Measurements from ENCODE around the gene ARHGAP40. TPM values are rescaled to one million over a fixed set of nuclear protein-coding genes. Genes with fewer than 3 reads are reported as not detected.

Gene ARHGAP40
- total and polyA plus RNA-seq, 9 of the 15 experiments (the other 6 are each of a cell fraction or from before 2014, with no cell fraction given) = not detected

DNA sequence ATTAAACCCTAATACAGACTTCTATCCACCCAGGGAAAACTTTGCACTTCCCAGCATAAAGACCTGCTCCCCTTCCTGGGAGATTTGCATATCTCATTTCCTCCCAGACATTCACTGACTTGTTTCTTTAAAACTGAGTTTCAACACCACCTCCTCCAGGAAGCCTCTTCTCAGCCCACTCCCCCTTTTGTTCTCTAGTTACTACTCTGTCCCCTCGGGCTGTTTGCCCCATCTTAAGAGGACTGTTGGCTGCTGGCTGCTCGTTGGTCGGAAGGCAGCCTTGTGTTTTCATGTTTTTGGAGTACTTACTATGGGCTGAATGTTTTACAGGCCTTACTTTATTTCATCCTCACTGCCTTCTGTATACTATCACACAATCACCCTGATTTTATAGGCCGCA lies 6.6 kb downstream of the ARHGAP40 start:
- DNase-seq (ENCODE audit: extremely low read depth in 1 of 4, low spot score in 3 of 4) (no peak), FAIRE-seq (no peak), ATAC-seq (no peak)
- Histone ChIP-seq H3K27me3 (ENCODE audit: control insufficient read depth in 2 of 2, insufficient read depth in 2 of 2, low read length in 2 of 2) (peaks cover 12 to 37% of the 10 kb centered on the region in 2 experiments), H3K9ac (ENCODE audit: insufficient read depth in 1 of 2, low read depth in 2 of 2, low read length in 2 of 2) (no peak overlapping the region), H2AFZ (ENCODE audit: low read depth, low read length) (no peak overlapping the region), H3K79me2 (ENCODE audit: control insufficient read depth, insufficient read depth, low read length) (no peaks in the 10 kb centered on the region), H3K36me3 (ENCODE audit: control insufficient read depth, insufficient read depth, low read length) (no peaks in the 10 kb centered on the region), H3K4me2 (ENCODE audit: insufficient read depth, low read length) (no peak overlapping the region), H3K4me3 (no peak overlapping the region), H3K9me3 (replicated peaks; ENCODE audit: control insufficient read depth, insufficient read depth, low read depth, low read length) (no peaks in the 10 kb centered on the region), H3K9me1 (ENCODE audit: control insufficient read depth, insufficient read depth, low read length) (no peaks in the 10 kb centered on the region), H3K27ac (ENCODE audit: extremely low read depth, low read depth, low read length) (no peak overlapping the region), H4K20me1 (replicated peaks; ENCODE audit: control insufficient read depth, insufficient read depth, low read length) (no peaks in the 10 kb centered on the region), H3K4me1 (replicated peaks in 1 of 2; ENCODE audit: control insufficient read depth in 2 of 2, insufficient read depth in 2 of 2, low read length in 2 of 2) (no peaks in the 10 kb centered on the region)
- intact Hi-C loops (cut with micrococcal nuclease) = no loop called here
- BruUV-seq (replicated peaks) = no TSS peak
- 14% methylated on average over 4 of the region's 4 CpGs for WGBS (ENCODE audit: insufficient coverage, low coverage, missing lambda C conversion rate)
- POLR2A ChIA-PET = no interaction called here
- CTCF ChIA-PET (ENCODE audit: low intra/inter-chr PET ratio) = no interaction called here
- in situ Hi-C loops (cut with MboI) = no loop called here
- TF ChIP-seq MAZ (CRISPR knock-in tag; conservative IDR thresholded peaks at IDR 0.05 in 1 of 2, IDR thresholded peaks at IDR 0.05 in 1 of 2) (no peak), ZNF263 (CRISPR knock-in tag; IDR thresholded peaks at IDR 0.05; ENCODE audit: borderline replicate concordance) (no peak), ZNF584 (CRISPR knock-in tag; IDR thresholded peaks at IDR 0.05; ENCODE audit: low read depth) (no peak), POLR3A (IDR thresholded peaks at IDR 0.05; ENCODE audit: borderline replicate concordance, extremely low read depth, insufficient read depth, insufficient read length) (no peak), ZNF76 (CRISPR knock-in tag; IDR thresholded peaks at IDR 0.05; ENCODE audit: borderline replicate concordance) (no peak), CHD4 (IDR thresholded peaks at IDR 0.05; ENCODE audit: insufficient read depth, insufficient replicate concordance, low read depth, low read length, poor library complexity, severe bottlenecking) (no peak), MXI1 (IDR thresholded peaks at IDR 0.05; ENCODE audit: low read depth, low read length) (no peak), PURB (CRISPR knock-in tag; IDR thresholded peaks at IDR 0.05; ENCODE audit: low read depth) (no peak), ZNF384 (IDR thresholded peaks at IDR 0.05; ENCODE audit: low read depth, low read length) (no peak), NRF1 (conservative IDR thresholded peaks at IDR 0.05 in 1 of 2, IDR thresholded peaks at IDR 0.05 in 1 of 2) (no peak), STAT5B (CRISPR knock-in tag; IDR thresholded peaks at IDR 0.05) (no peak), FOXJ2 (tag; IDR thresholded peaks at IDR 0.05) (no peak), CBX8 (IDR thresholded peaks at IDR 0.05; ENCODE audit: borderline replicate concordance, extremely low read depth, low read depth, low read length, poor library complexity, severe bottlenecking) (no peak)
- TF ChIP-seq, protein P1, sequence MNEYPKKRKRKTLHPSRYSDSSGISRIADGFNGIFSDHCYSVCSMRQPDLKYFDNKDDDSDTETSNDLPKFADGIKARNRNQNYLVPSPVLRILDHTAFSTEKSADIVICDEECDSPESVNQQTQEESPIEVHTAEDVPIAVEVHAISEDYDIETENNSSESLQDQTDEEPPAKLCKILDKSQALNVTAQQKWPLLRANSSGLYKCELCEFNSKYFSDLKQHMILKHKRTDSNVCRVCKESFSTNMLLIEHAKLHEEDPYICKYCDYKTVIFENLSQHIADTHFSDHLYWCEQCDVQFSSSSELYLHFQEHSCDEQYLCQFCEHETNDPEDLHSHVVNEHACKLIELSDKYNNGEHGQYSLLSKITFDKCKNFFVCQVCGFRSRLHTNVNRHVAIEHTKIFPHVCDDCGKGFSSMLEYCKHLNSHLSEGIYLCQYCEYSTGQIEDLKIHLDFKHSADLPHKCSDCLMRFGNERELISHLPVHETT (CRISPR knock-in tag; conservative IDR thresholded peaks at IDR 0.05 in 1 of 2, IDR thresholded peaks at IDR 0.05 in 1 of 2) = no peak
- TF ChIP-seq, protein P2, sequence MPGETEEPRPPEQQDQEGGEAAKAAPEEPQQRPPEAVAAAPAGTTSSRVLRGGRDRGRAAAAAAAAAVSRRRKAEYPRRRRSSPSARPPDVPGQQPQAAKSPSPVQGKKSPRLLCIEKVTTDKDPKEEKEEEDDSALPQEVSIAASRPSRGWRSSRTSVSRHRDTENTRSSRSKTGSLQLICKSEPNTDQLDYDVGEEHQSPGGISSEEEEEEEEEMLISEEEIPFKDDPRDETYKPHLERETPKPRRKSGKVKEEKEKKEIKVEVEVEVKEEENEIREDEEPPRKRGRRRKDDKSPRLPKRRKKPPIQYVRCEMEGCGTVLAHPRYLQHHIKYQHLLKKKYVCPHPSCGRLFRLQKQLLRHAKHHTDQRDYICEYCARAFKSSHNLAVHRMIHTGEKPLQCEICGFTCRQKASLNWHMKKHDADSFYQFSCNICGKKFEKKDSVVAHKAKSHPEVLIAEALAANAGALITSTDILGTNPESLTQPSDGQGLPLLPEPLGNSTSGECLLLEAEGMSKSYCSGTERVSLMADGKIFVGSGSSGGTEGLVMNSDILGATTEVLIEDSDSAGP (CRISPR knock-in tag; IDR thresholded peaks at IDR 0.05) = no peak
- TF ChIP-seq, protein P3, sequence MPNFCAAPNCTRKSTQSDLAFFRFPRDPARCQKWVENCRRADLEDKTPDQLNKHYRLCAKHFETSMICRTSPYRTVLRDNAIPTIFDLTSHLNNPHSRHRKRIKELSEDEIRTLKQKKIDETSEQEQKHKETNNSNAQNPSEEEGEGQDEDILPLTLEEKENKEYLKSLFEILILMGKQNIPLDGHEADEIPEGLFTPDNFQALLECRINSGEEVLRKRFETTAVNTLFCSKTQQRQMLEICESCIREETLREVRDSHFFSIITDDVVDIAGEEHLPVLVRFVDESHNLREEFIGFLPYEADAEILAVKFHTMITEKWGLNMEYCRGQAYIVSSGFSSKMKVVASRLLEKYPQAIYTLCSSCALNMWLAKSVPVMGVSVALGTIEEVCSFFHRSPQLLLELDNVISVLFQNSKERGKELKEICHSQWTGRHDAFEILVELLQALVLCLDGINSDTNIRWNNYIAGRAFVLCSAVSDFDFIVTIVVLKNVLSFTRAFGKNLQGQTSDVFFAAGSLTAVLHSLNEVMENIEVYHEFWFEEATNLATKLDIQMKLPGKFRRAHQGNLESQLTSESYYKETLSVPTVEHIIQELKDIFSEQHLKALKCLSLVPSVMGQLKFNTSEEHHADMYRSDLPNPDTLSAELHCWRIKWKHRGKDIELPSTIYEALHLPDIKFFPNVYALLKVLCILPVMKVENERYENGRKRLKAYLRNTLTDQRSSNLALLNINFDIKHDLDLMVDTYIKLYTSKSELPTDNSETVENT (CRISPR knock-in tag; IDR thresholded peaks at IDR 0.05) = no peak

All from K562 (cell line).